Measurements from ENCODE around the gene USP47. TPM values are rescaled to one million over a fixed set of nuclear protein-coding genes. Genes with fewer than 3 reads are reported as not detected.

USP47 gene
- total and polyA plus RNA-seq, 8 donors: 16.2 to 32.3 (median 21.3) TPM

- H3K27me3 ChIP-seq: no peaks in the 10 kb centered on the region
- 86 to 92% methylated on average over 10 of the region's 10 CpGs for WGBS, 2 donors
- ATAC-seq: no peak
- no peak for TF ChIP-seq CTCF (IDR thresholded peaks at IDR 0.05)
- H3K27ac ChIP-seq: no peak overlapping the region
- H3K4me3 ChIP-seq: no peak overlapping the region
- no peak for FAIRE-seq
- no peaks in the 10 kb centered on the region for H3K4me1 ChIP-seq
- intact Hi-C loops (cut with DNase I): no loop called here
- H3K9me3 ChIP-seq: no peaks in the 10 kb centered on the region
- peak in 1 of 6 donors; percentile 7 for DNase-seq
- no peaks in the 10 kb centered on the region for H3K36me3 ChIP-seq
Measured at GRCh38 chr11:11965656-11966353, 124.0 kb downstream of the USP47 start.

GRCh38 chr11:11966354-11966741, 124.6 kb downstream of the USP47 start:
- Histone ChIP-seq H3K9me3 (no peaks in the 10 kb centered on the region), H3K4me3 (no peak overlapping the region), H3K27ac (no peak overlapping the region), H3K4me1 (no peaks in the 10 kb centered on the region), H3K27me3 (no peaks in the 10 kb centered on the region), H3K36me3 (no peaks in the 10 kb centered on the region)
- whole genome bisulfite sequencing, 2 donors: 90 to 95% methylated on average over 7 of the region's 7 CpGs
- intact Hi-C loops (cut with DNase I): no loop called here
- no peak for ATAC-seq
- FAIRE-seq: no peak
- TF ChIP-seq CTCF (IDR thresholded peaks at IDR 0.05): no peak
- peak in 1 of 6 donors; percentile 7 for DNase-seq

DNA sequence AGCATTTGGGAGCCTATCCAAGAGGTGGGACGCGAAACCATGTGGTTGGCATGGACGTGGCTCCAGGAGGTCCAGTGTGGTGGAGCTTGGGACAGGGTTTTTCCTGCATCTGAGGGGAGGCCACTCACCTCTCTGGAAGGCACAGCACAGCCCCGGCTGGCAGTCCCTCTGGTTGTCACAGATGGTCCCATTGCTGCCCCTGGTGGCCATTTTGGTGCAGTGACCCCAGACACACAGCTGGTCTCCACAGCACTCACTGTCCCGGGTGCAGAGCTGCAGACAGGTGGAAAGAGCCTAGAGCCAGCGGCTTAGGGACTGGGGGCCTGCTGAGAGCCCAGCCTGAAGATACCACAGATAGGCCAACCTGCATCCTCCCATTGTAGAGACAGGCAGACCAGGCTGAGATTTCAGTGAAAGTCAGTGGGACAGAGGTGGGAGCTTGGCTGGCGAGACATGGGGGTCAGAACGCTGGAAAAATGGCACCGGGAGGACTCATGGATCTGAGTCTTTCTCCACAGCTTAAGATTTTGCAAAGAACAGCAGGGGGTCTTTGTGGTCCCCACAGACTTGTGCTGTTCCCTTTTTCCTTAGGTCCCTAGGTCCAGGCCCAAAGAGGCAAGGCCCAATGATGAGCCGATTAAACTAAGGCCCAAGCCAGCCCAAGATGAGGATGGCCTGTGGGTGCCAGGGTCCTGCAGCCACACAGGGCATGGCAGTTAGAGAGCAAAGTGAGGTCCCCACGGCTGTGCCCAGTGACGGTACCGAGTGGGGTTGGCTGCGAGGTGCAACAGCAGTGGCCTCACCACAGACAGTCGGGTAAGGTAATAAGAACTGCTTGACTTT, 125.3 kb downstream of the USP47 start:
- Histone ChIP-seq H3K4me3 (no peak overlapping the region), H3K27ac (no peak overlapping the region), H3K4me1 (no peaks in the 10 kb centered on the region), H3K36me3 (no peaks in the 10 kb centered on the region), H3K9me3 (no peaks in the 10 kb centered on the region), H3K27me3 (no peaks in the 10 kb centered on the region)
- intact Hi-C loops (cut with DNase I): no loop called here
- DNase-seq (peak; percentile 38 to 89 (median 78)), FAIRE-seq (no peak), ATAC-seq (peak; percentile 57 to 92 (median 84))
- peak; percentile 63 to 79 (median 73) for TF ChIP-seq CTCF (IDR thresholded peaks at IDR 0.05)
- 64 to 65% methylated on average over 15 of the region's 15 CpGs for WGBS, 2 donors

- no peak overlapping the region for H3K27ac ChIP-seq
- no peak overlapping the region for H3K4me3 ChIP-seq
- H3K4me1 ChIP-seq: no peaks in the 10 kb centered on the region
- no peak for ATAC-seq
- no peak for TF ChIP-seq CTCF (IDR thresholded peaks at IDR 0.05)
- no peak for FAIRE-seq
- intact Hi-C loops (cut with DNase I): no loop called here
- H3K36me3 ChIP-seq: no peaks in the 10 kb centered on the region
- WGBS, 2 donors: 89 to 91% methylated on average over 11 of the region's 11 CpGs
- DNase-seq: no peak
- no peaks in the 10 kb centered on the region for H3K9me3 ChIP-seq
- H3K27me3 ChIP-seq: no peaks in the 10 kb centered on the region
Measured at GRCh38 chr11:11967669-11968510, 126.1 kb downstream of the USP47 start.
